ENCODE data around the gene ANKS1A. TPM values are rescaled to one million over a fixed set of nuclear protein-coding genes. Genes with fewer than 3 reads are reported as not detected.
A peak's percentile ranks its signal among the peaks of the same experiment; 100 is the strongest.

The ANKS1A gene
- total RNA-seq, 1 donor from 2014 or later = 17.0 TPM

DNA sequence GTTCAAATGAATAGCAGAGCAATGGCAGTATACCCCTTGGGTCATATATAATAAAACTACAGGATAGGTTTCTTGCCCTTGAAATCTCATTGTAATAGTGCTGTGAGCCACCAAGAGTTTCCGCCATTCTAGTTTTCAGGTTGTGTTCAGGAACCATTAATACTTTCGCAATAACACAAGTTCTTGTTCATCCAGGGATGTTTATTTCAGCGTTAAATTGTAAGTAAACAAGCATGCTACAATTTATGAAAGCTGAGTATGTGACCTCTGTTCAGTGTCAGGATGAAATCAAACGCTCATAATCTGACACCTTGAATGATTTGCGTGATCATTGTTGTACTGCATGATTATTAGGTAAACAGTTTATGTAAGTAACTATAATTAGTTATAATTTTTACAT lies 22.8 kb downstream of the ANKS1A start:
- Mint-ChIP-seq H3K9me3 (no peaks in the 10 kb centered on the region), H3K4me1 (peaks cover 13% of the 10 kb centered on the region), H3K36me3 (no peaks in the 10 kb centered on the region), H3K27ac (no peak overlapping the region), H3K27me3 (ENCODE audit: insufficient read depth, low read depth) (no peaks in the 10 kb centered on the region), H3K4me3 (no peak overlapping the region)
- Histone ChIP-seq H3K4me3 (no peak overlapping the region), H3K79me2 (ENCODE audit: low read depth) (peaks cover 85% of the 10 kb centered on the region), H3K4me1 (peaks cover 17% of the 10 kb centered on the region), H3K27me3 (no peaks in the 10 kb centered on the region), H3K9me3 (ENCODE audit: low read depth) (no peaks in the 10 kb centered on the region), H3K27ac (peak overlapping the region; percentile 71), H4K20me1 (ENCODE audit: low read depth) (peaks cover 25% of the 10 kb centered on the region), H3F3A (ENCODE audit: low read depth) (peaks cover 12% of the 10 kb centered on the region), H3K9ac (no peak overlapping the region), H2AFZ (replicated peaks) (no peak overlapping the region), H3K36me3 (no peaks in the 10 kb centered on the region), H3K4me2 (no peak overlapping the region)
- TF ChIP-seq EZH2 (IDR thresholded peaks at IDR 0.05) (no peak), EZH2phosphoT487 (IDR thresholded peaks at IDR 0.05) (no peak)
- TF ChIP-seq, protein P1, sequence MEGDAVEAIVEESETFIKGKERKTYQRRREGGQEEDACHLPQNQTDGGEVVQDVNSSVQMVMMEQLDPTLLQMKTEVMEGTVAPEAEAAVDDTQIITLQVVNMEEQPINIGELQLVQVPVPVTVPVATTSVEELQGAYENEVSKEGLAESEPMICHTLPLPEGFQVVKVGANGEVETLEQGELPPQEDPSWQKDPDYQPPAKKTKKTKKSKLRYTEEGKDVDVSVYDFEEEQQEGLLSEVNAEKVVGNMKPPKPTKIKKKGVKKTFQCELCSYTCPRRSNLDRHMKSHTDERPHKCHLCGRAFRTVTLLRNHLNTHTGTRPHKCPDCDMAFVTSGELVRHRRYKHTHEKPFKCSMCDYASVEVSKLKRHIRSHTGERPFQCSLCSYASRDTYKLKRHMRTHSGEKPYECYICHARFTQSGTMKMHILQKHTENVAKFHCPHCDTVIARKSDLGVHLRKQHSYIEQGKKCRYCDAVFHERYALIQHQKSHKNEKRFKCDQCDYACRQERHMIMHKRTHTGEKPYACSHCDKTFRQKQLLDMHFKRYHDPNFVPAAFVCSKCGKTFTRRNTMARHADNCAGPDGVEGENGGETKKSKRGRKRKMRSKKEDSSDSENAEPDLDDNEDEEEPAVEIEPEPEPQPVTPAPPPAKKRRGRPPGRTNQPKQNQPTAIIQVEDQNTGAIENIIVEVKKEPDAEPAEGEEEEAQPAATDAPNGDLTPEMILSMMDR (IDR thresholded peaks at IDR 0.05) = no peak
- DNase-seq (ENCODE audit: low spot score) = no peak

DNA sequence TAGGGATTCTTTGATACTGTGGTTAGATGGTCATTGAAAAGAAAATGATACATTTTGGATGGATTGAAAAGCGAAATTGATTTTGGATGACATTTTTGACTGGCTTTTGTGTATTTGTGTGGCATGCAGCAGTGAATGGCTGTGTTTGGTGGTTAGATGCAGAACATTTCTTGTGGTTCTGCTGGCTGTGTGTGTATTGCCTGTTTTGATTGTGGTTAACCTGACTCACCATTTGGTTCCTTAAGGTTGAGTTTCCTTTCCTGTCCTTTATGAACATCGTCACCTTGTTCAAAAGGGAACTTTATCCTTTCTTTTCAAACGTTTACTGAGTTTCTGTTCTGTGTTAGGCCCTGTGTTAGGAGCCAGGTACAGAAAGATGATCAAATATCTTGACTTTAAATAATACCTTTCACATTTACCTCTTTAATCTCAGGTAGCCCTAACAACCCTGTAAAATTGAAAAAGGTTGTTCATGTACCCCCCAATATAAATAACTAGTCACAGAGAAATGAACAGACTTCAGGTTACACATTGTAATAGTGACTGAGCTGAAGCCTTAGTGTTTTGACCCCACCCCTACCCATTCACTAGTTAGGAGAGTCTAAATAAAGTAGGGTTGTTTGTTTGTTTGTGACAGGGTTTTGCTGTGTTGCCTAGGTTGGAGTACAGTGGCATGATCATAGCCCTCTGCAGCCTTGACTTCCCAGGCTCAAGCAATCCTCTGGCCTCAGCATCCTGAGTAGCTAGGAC lies 23.8 kb downstream of the ANKS1A start:
- H3K79me2 ChIP-seq (ENCODE audit: low read depth) = peaks cover 75% of the 10 kb centered on the region
- H3K27ac Mint-ChIP-seq = no peak overlapping the region
- peaks cover 16% of the 10 kb centered on the region for H3K4me1 Mint-ChIP-seq
- H3K4me3 ChIP-seq = no peak overlapping the region
- H2AFZ ChIP-seq (replicated peaks) = no peak overlapping the region
- no peaks in the 10 kb centered on the region for H3K9me3 Mint-ChIP-seq
- H3K9me3 ChIP-seq (ENCODE audit: low read depth) = no peaks in the 10 kb centered on the region
- H3K4me1 ChIP-seq = peaks cover 26% of the 10 kb centered on the region
- H3K36me3 ChIP-seq = no peaks in the 10 kb centered on the region
- no peak overlapping the region for H3K4me2 ChIP-seq
- no peak for DNase-seq (ENCODE audit: low spot score)
- H3K27me3 ChIP-seq = no peaks in the 10 kb centered on the region
- TF ChIP-seq EZH2phosphoT487 (IDR thresholded peaks at IDR 0.05) (no peak), EZH2 (IDR thresholded peaks at IDR 0.05) (no peak)
- TF ChIP-seq, protein P1 (IDR thresholded peaks at IDR 0.05) = no peak
- H3K4me3 Mint-ChIP-seq = no peak overlapping the region
- H3F3A ChIP-seq (ENCODE audit: low read depth) = peaks cover 12% of the 10 kb centered on the region
- no peak overlapping the region for H3K9ac ChIP-seq
- H4K20me1 ChIP-seq (ENCODE audit: low read depth) = peaks cover 28% of the 10 kb centered on the region
- no peaks in the 10 kb centered on the region for H3K27me3 Mint-ChIP-seq (ENCODE audit: insufficient read depth, low read depth)
- H3K36me3 Mint-ChIP-seq = no peaks in the 10 kb centered on the region
- no peak overlapping the region for H3K27ac ChIP-seq

DNA sequence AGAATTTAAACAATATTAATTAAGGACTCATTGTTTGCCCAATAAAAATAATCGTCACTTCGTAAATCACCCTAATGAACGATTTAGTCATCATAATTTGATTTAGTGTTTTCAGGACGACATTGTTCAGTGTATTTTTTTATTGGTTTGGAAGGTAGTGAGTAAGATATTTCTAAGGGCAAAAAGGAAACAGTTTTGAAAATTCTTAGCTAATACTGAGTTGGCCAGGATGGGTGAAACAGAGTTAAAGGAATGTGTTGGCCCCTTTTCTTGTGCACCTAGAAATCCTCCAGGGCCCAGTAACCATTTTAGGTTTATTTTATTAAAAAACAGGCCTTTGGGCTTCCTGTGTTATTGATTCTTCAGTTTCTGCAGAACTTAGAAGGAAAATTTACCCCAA lies 25.3 kb downstream of the ANKS1A start:
- Mint-ChIP-seq H3K36me3 (peaks cover 2% of the 10 kb centered on the region), H3K4me3 (no peak overlapping the region), H3K4me1 (peaks cover 16% of the 10 kb centered on the region), H3K9me3 (no peaks in the 10 kb centered on the region), H3K27me3 (ENCODE audit: insufficient read depth, low read depth) (no peaks in the 10 kb centered on the region), H3K27ac (no peak overlapping the region)
- TF ChIP-seq EZH2 (IDR thresholded peaks at IDR 0.05) (no peak), EZH2phosphoT487 (IDR thresholded peaks at IDR 0.05) (no peak)
- TF ChIP-seq, protein P1 (IDR thresholded peaks at IDR 0.05) = no peak
- Histone ChIP-seq H3F3A (ENCODE audit: low read depth) (peaks cover 12% of the 10 kb centered on the region), H3K9me3 (ENCODE audit: low read depth) (no peaks in the 10 kb centered on the region), H3K9ac (no peak overlapping the region), H2AFZ (replicated peaks) (no peak overlapping the region), H3K27me3 (no peaks in the 10 kb centered on the region), H3K27ac (no peak overlapping the region), H3K4me3 (no peak overlapping the region), H3K4me2 (no peak overlapping the region), H4K20me1 (ENCODE audit: low read depth) (peaks cover 28% of the 10 kb centered on the region), H3K36me3 (no peaks in the 10 kb centered on the region), H3K79me2 (ENCODE audit: low read depth) (peaks cover 71% of the 10 kb centered on the region), H3K4me1 (peaks cover 26% of the 10 kb centered on the region)
- no peak for DNase-seq (ENCODE audit: low spot score)

Data from neural progenitor cell (in vitro differentiated cells).